ENCODE measurements around the gene MISFA. TPM values are rescaled to one million over a fixed set of nuclear protein-coding genes. Genes with fewer than 3 reads are reported as not detected.

MISFA gene
- total RNA-seq, 2 experiments from 2014 or later: 0.56 TPM; not detected in 1

- intact Hi-C loops (cut with DNase I, micrococcal nuclease): no loop called here
- Histone ChIP-seq H3K27ac (ENCODE audit: low read depth in 1 of 2, low read length in 2 of 2) (no peak overlapping the region), H3K4me3 (ENCODE audit: low read length) (no peak overlapping the region), H3K4me1 (ENCODE audit: insufficient read depth, low read length) (peaks cover 33% of the 10 kb centered on the region), H3K27me3 (ENCODE audit: control insufficient read depth in 1 of 2, insufficient read depth in 2 of 2, low read length in 2 of 2) (no peaks in the 10 kb centered on the region), H3K36me3 (ENCODE audit: insufficient read depth, low read length) (peaks cover 4% of the 10 kb centered on the region), H3K9me3 (ENCODE audit: control insufficient read depth in 1 of 2, insufficient read depth in 1 of 2, low read length in 2 of 2) (no peaks in the 10 kb centered on the region)
- ATAC-seq (ENCODE audit: poor library complexity) (no peak), DNase-seq (no peak)
- Mint-ChIP-seq H3K36me3 (ENCODE audit: low read depth) (peaks cover 26% of the 10 kb centered on the region), H3K27me3 (no peaks in the 10 kb centered on the region), H3K27ac (no peak overlapping the region), H3K4me3 (no peak overlapping the region), H3K9me3 (no peaks in the 10 kb centered on the region), H3K4me1 (ENCODE audit: low read depth) (peaks cover 53% of the 10 kb centered on the region)
- CTCF ChIA-PET: no interaction called here
- no peak for TF ChIP-seq CTCF (IDR thresholded peaks at IDR 0.05)
- POLR2A ChIA-PET: no interaction called here
Measured at GRCh38 chr11:18623707-18624106, 24.1 kb downstream of the MISFA start.

- peaks cover 29% of the 10 kb centered on the region for H3K36me3 Mint-ChIP-seq (ENCODE audit: low read depth)
- H3K27ac ChIP-seq (ENCODE audit: low read depth in 1 of 2, low read length in 2 of 2): no peak overlapping the region
- intact Hi-C loops (cut with DNase I, micrococcal nuclease): no loop called here
- CTCF ChIA-PET: no interaction called here
- H3K9me3 Mint-ChIP-seq: no peaks in the 10 kb centered on the region
- peaks cover 34% of the 10 kb centered on the region for H3K4me1 ChIP-seq (ENCODE audit: insufficient read depth, low read length)
- H3K4me3 Mint-ChIP-seq: no peak overlapping the region
- H3K27me3 Mint-ChIP-seq: no peaks in the 10 kb centered on the region
- POLR2A ChIA-PET: no interaction called here
- ATAC-seq (ENCODE audit: poor library complexity) (no peak), DNase-seq (no peak)
- no peak overlapping the region for H3K27ac Mint-ChIP-seq
- TF ChIP-seq CTCF (IDR thresholded peaks at IDR 0.05): no peak
- no peaks in the 10 kb centered on the region for H3K27me3 ChIP-seq (ENCODE audit: control insufficient read depth in 1 of 2, insufficient read depth in 2 of 2, low read length in 2 of 2)
- H3K36me3 ChIP-seq (ENCODE audit: insufficient read depth, low read length): peaks cover 6% of the 10 kb centered on the region
- H3K4me1 Mint-ChIP-seq (ENCODE audit: low read depth): peaks cover 52% of the 10 kb centered on the region
- no peaks in the 10 kb centered on the region for H3K9me3 ChIP-seq (ENCODE audit: control insufficient read depth in 1 of 2, insufficient read depth in 1 of 2, low read length in 2 of 2)
- no peak overlapping the region for H3K4me3 ChIP-seq (ENCODE audit: low read length)
Measured at GRCh38 chr11:18624161-18624560, 24.6 kb downstream of the MISFA start.

- Mint-ChIP-seq H3K4me1 (ENCODE audit: low read depth) (peaks cover 48% of the 10 kb centered on the region), H3K36me3 (ENCODE audit: low read depth) (peaks cover 31% of the 10 kb centered on the region), H3K27ac (peak overlapping the region; percentile 97), H3K27me3 (no peaks in the 10 kb centered on the region), H3K4me3 (peak overlapping the region; percentile 96), H3K9me3 (no peaks in the 10 kb centered on the region)
- ATAC-seq (ENCODE audit: poor library complexity) (no peak), DNase-seq (no peak)
- TF ChIP-seq CTCF (IDR thresholded peaks at IDR 0.05): no peak
- intact Hi-C loops (cut with DNase I, micrococcal nuclease): loop anchor here (1.0 to 10.0 kb wide), 8 partner anchors 39 to 1558 kb away; partner anchors contain the start of genes GTF2H1 (in 1 of the 2), HPS5 (in 1 of the 2), LDHA (in 1 of the 2) and RPS13 (in 1 of the 2)
- H3K27me3 ChIP-seq (ENCODE audit: control insufficient read depth in 1 of 2, insufficient read depth in 2 of 2, low read length in 2 of 2): no peaks in the 10 kb centered on the region
- peaks cover 9% of the 10 kb centered on the region for H3K36me3 ChIP-seq (ENCODE audit: insufficient read depth, low read length)
- H3K4me1 ChIP-seq (ENCODE audit: insufficient read depth, low read length): peaks cover 30% of the 10 kb centered on the region
- CTCF ChIA-PET: interaction anchor here (0.5 to 1.5 kb wide), 3 partner anchors 18 to 101 kb away, joined by 3 to 6 read pairs (median 3); no protein-coding TSS in a partner anchor
- peak overlapping the region; percentile 75 for H3K4me3 ChIP-seq (ENCODE audit: low read length)
- H3K9me3 ChIP-seq (ENCODE audit: control insufficient read depth in 1 of 2, insufficient read depth in 1 of 2, low read length in 2 of 2): no peaks in the 10 kb centered on the region
- H3K27ac ChIP-seq (ENCODE audit: low read depth in 1 of 2, low read length in 2 of 2): no peak overlapping the region
- POLR2A ChIA-PET: interaction anchor here (0.8 to 5.2 kb wide), 10 partner anchors 14 to 236 kb away, joined by 3 to 54 read pairs (median 12); partner anchors contain the start of genes TSG101 and UEVLD
Measured at GRCh38 chr11:18632841-18633240, 33.3 kb downstream of the MISFA start.
